ENCODE data around the gene INSRR. TPM values are rescaled to one million over a fixed set of nuclear protein-coding genes. Genes with fewer than 3 reads are reported as not detected.

Gene INSRR
- total RNA-seq, 1 experiment from 2014 or later, result not detected

DNA sequence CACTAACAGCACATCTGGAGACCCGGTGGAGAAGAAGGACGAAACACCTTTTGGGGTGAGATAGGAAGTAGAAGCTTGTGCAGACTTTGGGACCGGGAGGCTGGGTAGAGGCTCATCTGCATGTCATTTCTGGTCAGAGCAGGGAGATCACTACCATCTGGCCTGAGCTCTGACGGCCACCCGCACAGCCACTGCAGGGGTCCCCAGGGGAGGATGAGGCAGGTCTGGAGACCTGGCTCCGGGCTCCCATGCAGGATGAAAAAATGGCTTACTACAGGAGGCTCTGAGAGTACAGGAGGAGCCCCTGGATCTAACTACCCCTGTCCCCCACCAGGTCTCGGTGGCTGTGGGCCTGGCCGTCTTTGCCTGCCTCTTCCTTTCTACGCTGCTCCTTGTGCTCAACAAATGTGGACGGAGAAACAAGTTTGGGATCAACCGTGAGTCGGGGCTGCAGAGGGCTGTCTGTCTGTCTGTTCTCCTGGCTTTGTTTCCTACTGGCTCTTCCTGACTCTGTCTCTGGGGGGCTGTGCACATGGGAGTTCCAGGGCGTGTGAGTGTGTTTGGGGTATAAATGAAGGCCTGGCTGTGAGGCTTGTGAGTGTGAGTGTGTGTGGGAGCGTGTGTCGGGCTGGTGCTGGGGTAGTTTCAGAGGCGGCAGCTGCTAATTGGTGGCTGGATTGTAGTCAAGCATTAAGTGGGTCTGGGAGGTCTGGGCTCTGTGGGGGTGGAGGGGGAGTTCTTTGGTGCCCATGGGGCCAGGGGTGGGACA, 15.8 kb upstream of the INSRR start:
- no peak overlapping the region for H3K4me3 ChIP-seq (ENCODE audit: low read depth in 2 of 2, low read length in 2 of 2)
- H3K4me1 ChIP-seq (ENCODE audit: control insufficient read depth, insufficient read depth, low read length), result peaks cover 4% of the 10 kb centered on the region; the same call in 1 of the 2 replicates
- intact Hi-C loops (cut with micrococcal nuclease; ENCODE audit: unreplicated experiment), result no loop called here
- no peak overlapping the region for H3K27ac ChIP-seq (ENCODE audit: low read length)
- no peaks in the 10 kb centered on the region for H3K27me3 ChIP-seq (ENCODE audit: control insufficient read depth, insufficient read depth, low read length)
- H3K9me3 ChIP-seq (ENCODE audit: control insufficient read depth, insufficient read depth, low read depth, low read length), result no peaks in the 10 kb centered on the region
- DNase-seq (ENCODE audit: low read depth, low spot score) (no peak), ATAC-seq (no peak)
- TF ChIP-seq, protein P1, sequence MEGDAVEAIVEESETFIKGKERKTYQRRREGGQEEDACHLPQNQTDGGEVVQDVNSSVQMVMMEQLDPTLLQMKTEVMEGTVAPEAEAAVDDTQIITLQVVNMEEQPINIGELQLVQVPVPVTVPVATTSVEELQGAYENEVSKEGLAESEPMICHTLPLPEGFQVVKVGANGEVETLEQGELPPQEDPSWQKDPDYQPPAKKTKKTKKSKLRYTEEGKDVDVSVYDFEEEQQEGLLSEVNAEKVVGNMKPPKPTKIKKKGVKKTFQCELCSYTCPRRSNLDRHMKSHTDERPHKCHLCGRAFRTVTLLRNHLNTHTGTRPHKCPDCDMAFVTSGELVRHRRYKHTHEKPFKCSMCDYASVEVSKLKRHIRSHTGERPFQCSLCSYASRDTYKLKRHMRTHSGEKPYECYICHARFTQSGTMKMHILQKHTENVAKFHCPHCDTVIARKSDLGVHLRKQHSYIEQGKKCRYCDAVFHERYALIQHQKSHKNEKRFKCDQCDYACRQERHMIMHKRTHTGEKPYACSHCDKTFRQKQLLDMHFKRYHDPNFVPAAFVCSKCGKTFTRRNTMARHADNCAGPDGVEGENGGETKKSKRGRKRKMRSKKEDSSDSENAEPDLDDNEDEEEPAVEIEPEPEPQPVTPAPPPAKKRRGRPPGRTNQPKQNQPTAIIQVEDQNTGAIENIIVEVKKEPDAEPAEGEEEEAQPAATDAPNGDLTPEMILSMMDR (IDR thresholded peaks at IDR 0.05), result no peak
- TF ChIP-seq, protein P2, sequence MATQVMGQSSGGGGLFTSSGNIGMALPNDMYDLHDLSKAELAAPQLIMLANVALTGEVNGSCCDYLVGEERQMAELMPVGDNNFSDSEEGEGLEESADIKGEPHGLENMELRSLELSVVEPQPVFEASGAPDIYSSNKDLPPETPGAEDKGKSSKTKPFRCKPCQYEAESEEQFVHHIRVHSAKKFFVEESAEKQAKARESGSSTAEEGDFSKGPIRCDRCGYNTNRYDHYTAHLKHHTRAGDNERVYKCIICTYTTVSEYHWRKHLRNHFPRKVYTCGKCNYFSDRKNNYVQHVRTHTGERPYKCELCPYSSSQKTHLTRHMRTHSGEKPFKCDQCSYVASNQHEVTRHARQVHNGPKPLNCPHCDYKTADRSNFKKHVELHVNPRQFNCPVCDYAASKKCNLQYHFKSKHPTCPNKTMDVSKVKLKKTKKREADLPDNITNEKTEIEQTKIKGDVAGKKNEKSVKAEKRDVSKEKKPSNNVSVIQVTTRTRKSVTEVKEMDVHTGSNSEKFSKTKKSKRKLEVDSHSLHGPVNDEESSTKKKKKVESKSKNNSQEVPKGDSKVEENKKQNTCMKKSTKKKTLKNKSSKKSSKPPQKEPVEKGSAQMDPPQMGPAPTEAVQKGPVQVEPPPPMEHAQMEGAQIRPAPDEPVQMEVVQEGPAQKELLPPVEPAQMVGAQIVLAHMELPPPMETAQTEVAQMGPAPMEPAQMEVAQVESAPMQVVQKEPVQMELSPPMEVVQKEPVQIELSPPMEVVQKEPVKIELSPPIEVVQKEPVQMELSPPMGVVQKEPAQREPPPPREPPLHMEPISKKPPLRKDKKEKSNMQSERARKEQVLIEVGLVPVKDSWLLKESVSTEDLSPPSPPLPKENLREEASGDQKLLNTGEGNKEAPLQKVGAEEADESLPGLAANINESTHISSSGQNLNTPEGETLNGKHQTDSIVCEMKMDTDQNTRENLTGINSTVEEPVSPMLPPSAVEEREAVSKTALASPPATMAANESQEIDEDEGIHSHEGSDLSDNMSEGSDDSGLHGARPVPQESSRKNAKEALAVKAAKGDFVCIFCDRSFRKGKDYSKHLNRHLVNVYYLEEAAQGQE (IDR thresholded peaks at IDR 0.05; ENCODE audit: insufficient read depth in 1 of 2, low read depth in 2 of 2, low read length in 1 of 2), result no peak
- TF ChIP-seq TCF7L2 (IDR thresholded peaks at IDR 0.05; ENCODE audit: low read depth, low read length) (no peak), SIN3A (IDR thresholded peaks at IDR 0.05; ENCODE audit: borderline replicate concordance, insufficient read depth, low read depth, low read length) (no peak), POLR2AphosphoS5 (IDR thresholded peaks at IDR 0.05; ENCODE audit: low read depth, low read length) (no peak)
- H3K36me3 ChIP-seq (ENCODE audit: control insufficient read depth, insufficient read depth, low read length), result no peaks in the 10 kb centered on the region
- in situ Hi-C loops (cut with HindIII; ENCODE audit: low pct_unique_long_range_greater_than_20kb, low sequenced_read_pairs), result no loop called here
- ChIA-PET POLR2A (no interaction called here), CTCF (interaction anchor here (0.6 kb wide), 1 partner anchor 9 kb away, joined by 3 read pairs; no protein-coding TSS in a partner anchor)
- no TSS peak for BruUV-seq (replicated peaks)

DNA sequence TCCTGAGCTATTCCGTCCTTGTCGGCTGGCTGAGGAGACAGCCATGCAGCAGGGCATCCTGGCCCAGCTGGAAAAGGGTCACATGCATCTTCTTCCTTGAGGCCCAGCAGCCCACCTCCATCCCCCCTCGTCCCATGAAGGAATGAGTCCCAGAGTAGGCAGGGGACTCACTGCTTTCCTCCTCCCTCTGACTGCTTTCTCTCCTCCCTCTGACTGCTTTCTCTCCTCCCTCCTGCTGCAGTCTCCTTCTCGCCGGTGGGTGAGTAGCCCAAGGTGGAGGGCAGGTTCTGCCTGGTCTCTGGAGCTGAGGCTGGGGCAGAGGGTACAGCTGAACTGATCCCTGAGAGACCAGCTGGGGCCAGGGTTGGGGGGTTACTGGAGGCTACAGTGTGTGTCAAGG, 15.2 kb upstream of the INSRR start:
- ATAC-seq, result no peak
- no peak for DNase-seq (ENCODE audit: low read depth, low spot score)
- BruUV-seq (replicated peaks), result no TSS peak
- Histone ChIP-seq H3K27me3 (ENCODE audit: control insufficient read depth, insufficient read depth, low read length) (no peaks in the 10 kb centered on the region), H3K9me3 (ENCODE audit: control insufficient read depth, insufficient read depth, low read depth, low read length) (no peaks in the 10 kb centered on the region), H3K4me1 (ENCODE audit: control insufficient read depth, insufficient read depth, low read length) (peaks cover 4% of the 10 kb centered on the region; the same call in 1 of the 2 replicates), H3K4me3 (ENCODE audit: low read depth in 2 of 2, low read length in 2 of 2) (no peak overlapping the region), H3K27ac (ENCODE audit: low read length) (no peak overlapping the region), H3K36me3 (ENCODE audit: control insufficient read depth, insufficient read depth, low read length) (no peaks in the 10 kb centered on the region)
- intact Hi-C loops (cut with micrococcal nuclease; ENCODE audit: unreplicated experiment), result no loop called here
- ChIA-PET POLR2A (no interaction called here), CTCF (no interaction called here)
- in situ Hi-C loops (cut with HindIII; ENCODE audit: low pct_unique_long_range_greater_than_20kb, low sequenced_read_pairs), result no loop called here
- TF ChIP-seq SIN3A (IDR thresholded peaks at IDR 0.05; ENCODE audit: borderline replicate concordance, insufficient read depth, low read depth, low read length) (no peak), POLR2AphosphoS5 (IDR thresholded peaks at IDR 0.05; ENCODE audit: low read depth, low read length) (no peak), TCF7L2 (IDR thresholded peaks at IDR 0.05; ENCODE audit: low read depth, low read length) (no peak)
- TF ChIP-seq, protein P1 (IDR thresholded peaks at IDR 0.05), result no peak
- TF ChIP-seq, protein P2 (IDR thresholded peaks at IDR 0.05; ENCODE audit: insufficient read depth in 1 of 2, low read depth in 2 of 2, low read length in 1 of 2), result no peak
